Mesenchymal stem cell (in vitro differentiated cells and primary cell): Measurements from ENCODE around the gene CDH23.

Experiments used
- DNase-seq: peaks from one replicate; pipeline ENCODE4 v3.0.0-alpha.2; 2013
- H2AFZ ChIP-seq: one replicate; pipeline ENCODE4 v1.6.1; 2013; ENCODE audit warnings: low read depth, mild to moderate bottlenecking, control low read depth, inconsistent platforms, low read length, moderate library complexity
- H2AK5ac ChIP-seq: 2 replicates; pipeline ENCODE4 v1.6.1; 2013; ENCODE audit warnings: low read length, moderate library complexity, mild to moderate bottlenecking, inconsistent platforms; ENCODE audit not compliant: severe bottlenecking
- H2BK120ac ChIP-seq: one replicate; pipeline ENCODE4 v1.6.1; 2013; ENCODE audit warnings: low read depth, mild to moderate bottlenecking, inconsistent platforms, low read length, moderate library complexity
- H2BK12ac ChIP-seq, 2 experiments: one replicate each; pipeline ENCODE4 v1.6.1; 2013; ENCODE audit warnings: inconsistent platforms in 2 of 2, low read length in 2 of 2, mild to moderate bottlenecking in 2 of 2, moderate library complexity in 2 of 2, control low read depth in 1 of 2
- H2BK15ac ChIP-seq: one replicate; pipeline ENCODE4 v1.6.1; 2013; ENCODE audit warnings: mild to moderate bottlenecking, low read depth, inconsistent platforms; ENCODE audit not compliant: poor library complexity, severe bottlenecking
- H2BK5ac ChIP-seq: 2 replicates; pipeline ENCODE4 v1.6.1; 2013; ENCODE audit warnings: low read depth, mild to moderate bottlenecking, low read length, control low read depth, inconsistent platforms; ENCODE audit not compliant: poor library complexity, severe bottlenecking
- H3K14ac ChIP-seq, 2 experiments: one replicate each; pipeline ENCODE4 v1.6.1; 2013; ENCODE audit warnings: inconsistent platforms in 2 of 2, low read length in 2 of 2, control low read depth in 1 of 2, mild to moderate bottlenecking in 1 of 2, moderate library complexity in 1 of 2
- H3K18ac ChIP-seq, 2 experiments: one replicate each; pipeline ENCODE4 v1.6.1; 2013; ENCODE audit warnings: inconsistent platforms in 2 of 2, low read length in 2 of 2, control low read depth in 1 of 2, low read depth in 1 of 2, mild to moderate bottlenecking in 1 of 2
- H3K23ac ChIP-seq, 2 experiments: one replicate each; pipeline ENCODE4 v1.6.1; 2013; ENCODE audit warnings: inconsistent platforms in 2 of 2, low read length in 2 of 2, mild to moderate bottlenecking in 2 of 2, moderate library complexity in 2 of 2, control low read depth in 1 of 2
- H3K27ac ChIP-seq: 2 replicates; pipeline ENCODE4 v1.5.1; 2013; ENCODE audit warnings: mild to moderate bottlenecking, moderate library complexity, low read length, control low read depth, inconsistent platforms; ENCODE audit not compliant: poor library complexity, severe bottlenecking
- H3K27me3 ChIP-seq, 2 experiments: 2 replicates each; pipeline versions ENCODE4 v1.6.1 to v1.7.0; 2013; ENCODE audit warnings: low read length in 2 of 2, mild to moderate bottlenecking in 2 of 2, moderate library complexity in 2 of 2, control low read depth in 1 of 2, inconsistent platforms in 1 of 2; ENCODE audit not compliant: control insufficient read depth in 1 of 2, insufficient read depth in 1 of 2
- H3K36me3 ChIP-seq, 2 experiments: 2 replicates each; pipeline versions ENCODE4 v1.6.1 to v1.7.0; 2013; ENCODE audit warnings: low read length in 2 of 2, control low read depth in 1 of 2, inconsistent platforms in 1 of 2, low read depth in 1 of 2, mild to moderate bottlenecking in 1 of 2; ENCODE audit not compliant: insufficient read depth in 2 of 2, control insufficient read depth in 1 of 2
- H3K4ac ChIP-seq, 2 experiments: one replicate each; pipeline ENCODE4 v1.6.1; 2013; ENCODE audit warnings: inconsistent platforms in 2 of 2, low read length in 2 of 2, mild to moderate bottlenecking in 2 of 2, moderate library complexity in 2 of 2, control low read depth in 1 of 2, low read depth in 1 of 2
- H3K4me1 ChIP-seq: 2 replicates; pipeline ENCODE4 v1.6.1; 2013; ENCODE audit warnings: low read depth, low read length, control low read depth; ENCODE audit not compliant: control insufficient read depth, insufficient read depth
- H3K4me2 ChIP-seq: 2 replicates; pipeline ENCODE4 v1.6.1; 2013; ENCODE audit warnings: low read length, mild to moderate bottlenecking, inconsistent platforms; ENCODE audit not compliant: poor library complexity, severe bottlenecking
- H3K4me3 ChIP-seq, 2 experiments: 2 replicates each; pipeline versions ENCODE4 v1.5.1 to v1.7.0; 2013; ENCODE audit warnings: low read length in 2 of 2, mild to moderate bottlenecking in 2 of 2, control low read depth in 1 of 2, low read depth in 1 of 2; ENCODE audit not compliant: insufficient read depth in 1 of 2
- H3K79me1 ChIP-seq: replicated peaks from 2 replicates; pipeline ENCODE4 v1.6.1; 2013; ENCODE audit warnings: mild to moderate bottlenecking, control low read depth, low read length, inconsistent platforms; ENCODE audit not compliant: poor library complexity, severe bottlenecking
- H3K9ac ChIP-seq: 2 replicates; pipeline ENCODE4 v1.7.0; 2013; ENCODE audit warnings: mild to moderate bottlenecking, low read length, moderate library complexity
- H3K9me3 ChIP-seq: 2 replicates; pipeline ENCODE4 v1.7.0; 2013; ENCODE audit warnings: mild to moderate bottlenecking, low read length; ENCODE audit not compliant: control insufficient read depth
- H4K8ac ChIP-seq: one replicate; pipeline ENCODE4 v1.6.1; 2013; ENCODE audit warnings: inconsistent platforms, mild to moderate bottlenecking, low read length, moderate library complexity
- H4K91ac ChIP-seq: one replicate; pipeline ENCODE4 v1.6.1; 2013; ENCODE audit warnings: mild to moderate bottlenecking, low read length, inconsistent platforms
- WGBS: methylation state at CpG from one replicate; pipeline ENCODE4 v1.1.7; 2013; ENCODE audit warnings: mixed read lengths; 5-methylcytosine and 5-hydroxymethylcytosine counted together

Gene CDH23

GRCh38 chr10:71707240-71707789 is 310.6 kb downstream of the CDH23 start:
- H3K4me3 ChIP-seq: no peak overlapping the region
- 80% methylated on average over 5 of the region's 5 CpGs for WGBS
- H3K4ac ChIP-seq: no peak overlapping the region
- no peak overlapping the region for H3K14ac ChIP-seq
- H2AK5ac ChIP-seq: no peak overlapping the region
- H4K91ac ChIP-seq: peak overlapping the region; percentile 28
- H3K27me3 ChIP-seq: peaks cover 28 to 61% of the 10 kb centered on the region in 2 experiments
- no peaks in the 10 kb centered on the region for H3K9me3 ChIP-seq
- no peak overlapping the region for H2BK12ac ChIP-seq
- no peak overlapping the region for H2AFZ ChIP-seq
- H3K9ac ChIP-seq: no peak overlapping the region
- H3K4me1 ChIP-seq: peaks cover 5% of the 10 kb centered on the region
- no peak overlapping the region for H2BK120ac ChIP-seq
- no peak overlapping the region for H3K4me2 ChIP-seq
- no peak for DNase-seq
- peak overlapping the region in 1 of 2 experiments; percentile 3 for H3K23ac ChIP-seq
- no peak overlapping the region for H4K8ac ChIP-seq
- H3K27ac ChIP-seq: no peak overlapping the region
- H2BK5ac ChIP-seq: no peak overlapping the region
- H2BK15ac ChIP-seq: peak overlapping the region; percentile 65
- no peaks in the 10 kb centered on the region for H3K79me1 ChIP-seq
- H3K18ac ChIP-seq: no peak overlapping the region
- H3K36me3 ChIP-seq: no peaks in the 10 kb centered on the region

GRCh38 chr10:71708301-71708703 is 311.6 kb downstream of the CDH23 start:
- 22% methylated on average over 10 of the region's 10 CpGs for WGBS
- no peak overlapping the region for H2AK5ac ChIP-seq
- peaks cover 19 to 51% of the 10 kb centered on the region in 2 experiments for H3K27me3 ChIP-seq
- H3K18ac ChIP-seq: no peak overlapping the region
- H3K4ac ChIP-seq: no peak overlapping the region
- no peak overlapping the region for H3K9ac ChIP-seq
- H3K23ac ChIP-seq: no peak overlapping the region
- H2BK15ac ChIP-seq: no peak overlapping the region
- no peak overlapping the region for H2BK5ac ChIP-seq
- H3K27ac ChIP-seq: no peak overlapping the region
- H3K4me2 ChIP-seq: no peak overlapping the region
- no peaks in the 10 kb centered on the region for H3K79me1 ChIP-seq
- peak; percentile 11 for DNase-seq
- peaks cover 5% of the 10 kb centered on the region for H3K4me1 ChIP-seq
- no peak overlapping the region for H3K4me3 ChIP-seq
- no peak overlapping the region for H4K91ac ChIP-seq
- H3K14ac ChIP-seq: no peak overlapping the region
- no peak overlapping the region for H4K8ac ChIP-seq
- H3K9me3 ChIP-seq: no peaks in the 10 kb centered on the region
- no peak overlapping the region for H2AFZ ChIP-seq
- no peak overlapping the region for H2BK12ac ChIP-seq
- H3K36me3 ChIP-seq: no peaks in the 10 kb centered on the region
- H2BK120ac ChIP-seq: no peak overlapping the region

- Histone ChIP-seq H3K27me3 (peaks cover 14 to 48% of the 10 kb centered on the region in 2 experiments), H4K91ac (no peak overlapping the region), H3K4me2 (no peak overlapping the region), H3K18ac (no peak overlapping the region), H3K4me3 (peak overlapping the region in 1 of 2 experiments; percentile 24), H2BK120ac (no peak overlapping the region), H3K14ac (no peak overlapping the region), H3K79me1 (no peaks in the 10 kb centered on the region), H2BK15ac (no peak overlapping the region), H3K4me1 (peaks cover 5% of the 10 kb centered on the region), H4K8ac (no peak overlapping the region), H3K9ac (no peak overlapping the region), H3K4ac (no peak overlapping the region), H2BK5ac (no peak overlapping the region), H3K23ac (no peak overlapping the region), H2AK5ac (no peak overlapping the region), H2BK12ac (no peak overlapping the region), H3K27ac (no peak overlapping the region), H3K9me3 (no peaks in the 10 kb centered on the region), H3K36me3 (no peaks in the 10 kb centered on the region), H2AFZ (no peak overlapping the region)
- DNase-seq: no peak
- 83% methylated on average over 27 of the region's 28 CpGs for WGBS
These were observed 312.5 kb downstream of the CDH23 start for GRCh38 chr10:71708897-71709882.

GRCh38 chr10:71710519-71710918 is 313.8 kb downstream of the CDH23 start:
- peaks cover 5% of the 10 kb centered on the region for H3K4me1 ChIP-seq

More at GRCh38 chr10:71710519-71710918, 313.8 kb downstream of the CDH23 start:
- Histone ChIP-seq H3K27ac (no peak overlapping the region), H2BK120ac (no peak overlapping the region), H3K23ac (no peak overlapping the region), H3K9me3 (no peaks in the 10 kb centered on the region), H2BK15ac (no peak overlapping the region), H2AK5ac (no peak overlapping the region), H2BK12ac (no peak overlapping the region), H3K36me3 (no peaks in the 10 kb centered on the region), H2BK5ac (no peak overlapping the region), H4K91ac (no peak overlapping the region), H3K79me1 (no peaks in the 10 kb centered on the region), H3K27me3 (peaks cover 14 to 62% of the 10 kb centered on the region in 2 experiments), H3K4me2 (no peak overlapping the region), H3K4me3 (no peak overlapping the region), H2AFZ (no peak overlapping the region), H3K14ac (no peak overlapping the region), H3K4ac (no peak overlapping the region), H3K9ac (no peak overlapping the region), H4K8ac (no peak overlapping the region), H3K18ac (no peak overlapping the region)
- no peak for DNase-seq
- 77% methylated on average over 2 of the region's 2 CpGs for WGBS
